SH-SY5Y (cell line): Measurements from ENCODE around the gene MAP7D2.

Experiments used
- GATA2 ChIP-seq: IDR thresholded peaks from 2 replicates; pipeline ENCODE4 v1.6.1; 2011; ENCODE audit warnings: mild to moderate bottlenecking, low read depth, low read length
- GATA3 ChIP-seq: IDR thresholded peaks from 2 replicates; pipeline ENCODE4 v1.6.1; 2011; ENCODE audit warnings: low read depth, mild to moderate bottlenecking, low read length, moderate library complexity

GRCh38 chrX:20111271-20111670 is 5.4 kb downstream of the MAP7D2 start:
- TF ChIP-seq GATA2 (no peak), GATA3 (no peak)
